A673 (cell line): ENCODE results near the gene GET4. TPM values are rescaled to one million over a fixed set of nuclear protein-coding genes. Genes with fewer than 3 reads are reported as not detected.

Experiments used
- BruUV-seq: library from RNA; stranded (reverse); fragments of 400-500 nt; replicated peaks from 2 replicates; lab custom pipeline; 2021; lab: Mats Ljungman, UMichigan
- CTCF ChIA-PET: fragments of 300-600 bp; sonication (Branson Sonifier 250); formaldehyde crosslinking; loops from one replicate; lab custom pipeline; 2022; ENCODE audit warnings: antibody characterized with exemption; lab: Charles Lee
- POLR2A ChIA-PET: fragments of 300-600 bp; sonication (Branson Sonifier 250); formaldehyde crosslinking; loops from one replicate; lab custom pipeline; 2022; ENCODE audit warnings: antibody characterized with exemption; ENCODE audit not compliant: low non-redundant PET; lab: Charles Lee
- DNase-seq: peaks from one replicate; pipeline ENCODE4 v3.0.0-alpha.2; 2015; ENCODE audit warnings: low spot score
- H3K27ac ChIP-seq: fragments of 200-600 bp; sonication (generic); 2 replicates; pipeline ENCODE4 v1.5.1; 2016; ENCODE audit warnings: mixed run types, low read depth, mild to moderate bottlenecking, mixed read lengths, antibody characterized with exemption, low read length; ENCODE audit not compliant: poor library complexity, severe bottlenecking
- H3K27me3 ChIP-seq: fragments of 200-600 bp; sonication (generic); replicated peaks from 2 replicates; pipeline ENCODE4 v1.6.1; 2017; ENCODE audit warnings: mixed run types, low read depth, mild to moderate bottlenecking, mixed read lengths, antibody characterized with exemption, low read length; ENCODE audit not compliant: insufficient read depth, poor library complexity
- H3K36me3 ChIP-seq: fragments of 200-600 bp; sonication (generic); 2 replicates; pipeline ENCODE4 v1.6.1; 2016; ENCODE audit warnings: mixed run types, mild to moderate bottlenecking, mixed read lengths, antibody characterized with exemption, low read length; ENCODE audit not compliant: insufficient read depth, poor library complexity, severe bottlenecking
- H3K4me1 ChIP-seq: fragments of 200-600 bp; sonication (generic); 2 replicates; pipeline ENCODE4 v1.6.1; 2017; ENCODE audit warnings: mixed run types, mild to moderate bottlenecking, mixed read lengths, antibody characterized with exemption, low read length; ENCODE audit not compliant: insufficient read depth, poor library complexity, severe bottlenecking
- H3K4me3 ChIP-seq: fragments of 200-600 bp; sonication (generic); 2 replicates; pipeline ENCODE4 v1.5.1; 2016; ENCODE audit warnings: low read depth, mixed run types, mild to moderate bottlenecking, mixed read lengths, low read length; ENCODE audit not compliant: poor library complexity, severe bottlenecking
- H3K9me3 ChIP-seq: fragments of 200-600 bp; sonication (generic); 2 replicates; pipeline ENCODE4 v1.6.1; 2016; ENCODE audit warnings: mixed run types, low read depth, mild to moderate bottlenecking, mixed read lengths, antibody characterized with exemption, low read length; ENCODE audit not compliant: poor library complexity, severe bottlenecking
- EZH2 ChIP-seq: fragments of 200-600 bp; sonication (generic); IDR thresholded peaks from 2 replicates; pipeline ENCODE4 v1.6.1; 2017; ENCODE audit warnings: borderline replicate concordance, low read depth, mild to moderate bottlenecking, mixed read lengths, antibody characterized with exemption, low read length; ENCODE audit not compliant: poor library complexity, severe bottlenecking
- intact Hi-C: fragments of 100-400 bp; cut with micrococcal nuclease; formaldehyde crosslinking; loops from one replicate; pipeline ENCODE4 v1.10.0; 2022; ENCODE audit not compliant: unreplicated experiment
- total RNA-seq: library from RNA; stranded (reverse); gene quantifications from 2 replicates; pipeline ENCODE4 v1.2.3, GENCODE V29; 2021
- TF ChIP-seq, protein P1 (sequence below): fragments of 300-800, 200-600 bp; sonication (generic); conservative IDR thresholded peaks from 2 replicates; pipeline ENCODE4 v1.5.1; 2017; ENCODE audit warnings: low read depth, mild to moderate bottlenecking, antibody characterized with exemption, low read length, moderate library complexity, mixed read lengths

The GET4 gene
- total RNA-seq, 1 experiment from 2014 or later = 49.7 TPM

DNA sequence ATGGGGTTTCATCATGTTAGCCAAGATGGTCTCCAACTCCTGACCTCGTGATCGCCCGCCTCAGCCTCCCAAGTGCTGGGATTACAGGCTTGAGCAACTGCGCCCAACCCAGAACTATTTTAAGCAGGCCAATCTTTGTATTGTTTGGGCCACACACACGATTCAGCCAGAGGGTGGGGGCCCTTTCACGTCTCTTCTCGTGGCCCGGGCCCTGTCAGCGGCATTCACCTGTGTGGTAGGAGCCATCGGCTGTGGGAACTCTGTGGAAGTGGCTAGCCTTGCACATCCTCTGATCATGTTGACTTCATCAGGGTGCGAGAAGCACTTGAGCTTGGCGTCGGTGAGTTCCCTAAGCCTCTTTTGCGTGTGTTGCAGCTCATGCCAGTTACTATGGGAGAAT, 27.2 kb upstream of the GET4 start:
- no TSS peak for BruUV-seq
- intact Hi-C loops = no loop called here
- TF ChIP-seq, protein P1, sequence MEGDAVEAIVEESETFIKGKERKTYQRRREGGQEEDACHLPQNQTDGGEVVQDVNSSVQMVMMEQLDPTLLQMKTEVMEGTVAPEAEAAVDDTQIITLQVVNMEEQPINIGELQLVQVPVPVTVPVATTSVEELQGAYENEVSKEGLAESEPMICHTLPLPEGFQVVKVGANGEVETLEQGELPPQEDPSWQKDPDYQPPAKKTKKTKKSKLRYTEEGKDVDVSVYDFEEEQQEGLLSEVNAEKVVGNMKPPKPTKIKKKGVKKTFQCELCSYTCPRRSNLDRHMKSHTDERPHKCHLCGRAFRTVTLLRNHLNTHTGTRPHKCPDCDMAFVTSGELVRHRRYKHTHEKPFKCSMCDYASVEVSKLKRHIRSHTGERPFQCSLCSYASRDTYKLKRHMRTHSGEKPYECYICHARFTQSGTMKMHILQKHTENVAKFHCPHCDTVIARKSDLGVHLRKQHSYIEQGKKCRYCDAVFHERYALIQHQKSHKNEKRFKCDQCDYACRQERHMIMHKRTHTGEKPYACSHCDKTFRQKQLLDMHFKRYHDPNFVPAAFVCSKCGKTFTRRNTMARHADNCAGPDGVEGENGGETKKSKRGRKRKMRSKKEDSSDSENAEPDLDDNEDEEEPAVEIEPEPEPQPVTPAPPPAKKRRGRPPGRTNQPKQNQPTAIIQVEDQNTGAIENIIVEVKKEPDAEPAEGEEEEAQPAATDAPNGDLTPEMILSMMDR = no peak
- TF ChIP-seq EZH2 = no peak
- DNase-seq = no peak
- no peak overlapping the region for H3K27ac ChIP-seq
- peaks cover 66% of the 10 kb centered on the region for H3K36me3 ChIP-seq
- ChIA-PET CTCF (no interaction called here), POLR2A (no interaction called here)
- no peaks in the 10 kb centered on the region for H3K27me3 ChIP-seq
- H3K4me3 ChIP-seq = no peak overlapping the region
- H3K9me3 ChIP-seq = no peaks in the 10 kb centered on the region
- H3K4me1 ChIP-seq = no peaks in the 10 kb centered on the region

DNA sequence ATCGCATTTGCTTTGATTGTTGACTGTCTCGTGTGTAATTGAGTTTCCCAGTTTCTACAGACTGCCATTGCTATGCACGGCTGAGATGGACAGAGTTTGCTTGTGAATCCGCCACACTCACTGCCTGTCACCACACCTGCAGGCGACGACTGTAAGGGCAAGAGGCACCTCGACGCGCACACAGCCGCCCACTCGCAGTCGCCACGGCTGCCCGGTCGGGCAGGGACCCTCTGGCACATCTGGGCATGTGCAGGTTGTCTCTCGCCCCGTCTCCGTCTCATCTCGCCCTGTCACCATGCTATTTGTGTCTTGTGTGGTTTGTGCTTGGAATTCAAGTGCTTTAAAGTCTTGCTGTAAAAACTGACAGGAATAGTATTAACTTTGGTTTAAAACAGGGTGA, 26.6 kb upstream of the GET4 start:
- TF ChIP-seq, protein P1 = no peak
- TF ChIP-seq EZH2 = no peak
- H3K27ac ChIP-seq = no peak overlapping the region
- DNase-seq = no peak
- intact Hi-C loops = no loop called here
- H3K4me1 ChIP-seq = no peaks in the 10 kb centered on the region
- POLR2A ChIA-PET = no interaction called here
- no peaks in the 10 kb centered on the region for H3K9me3 ChIP-seq
- peaks cover 66% of the 10 kb centered on the region for H3K36me3 ChIP-seq
- CTCF ChIA-PET = no interaction called here
- H3K4me3 ChIP-seq = no peak overlapping the region
- no peaks in the 10 kb centered on the region for H3K27me3 ChIP-seq
- BruUV-seq = no TSS peak

DNA sequence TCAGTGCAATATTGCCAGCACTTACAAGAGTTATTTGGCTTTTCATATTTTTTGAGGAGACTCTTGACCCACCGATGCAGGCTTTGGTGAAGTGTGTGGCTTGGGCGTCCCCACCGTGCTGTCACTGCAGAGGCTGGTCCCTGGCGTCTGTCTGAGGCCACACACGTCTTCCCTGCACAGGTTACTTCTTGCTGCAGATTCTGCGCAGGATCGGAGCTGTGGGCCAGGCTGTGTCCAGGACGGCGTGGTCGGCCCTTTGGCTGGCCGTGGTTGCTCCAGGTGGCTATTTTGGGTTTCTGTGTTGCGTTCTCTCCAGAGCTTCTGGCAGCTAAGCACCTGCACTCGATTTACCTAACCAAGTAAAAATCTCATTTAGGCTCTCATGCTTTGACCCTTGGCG, 25.1 kb upstream of the GET4 start:
- Histone ChIP-seq H3K27me3 (no peaks in the 10 kb centered on the region), H3K27ac (no peak overlapping the region), H3K4me1 (no peaks in the 10 kb centered on the region), H3K9me3 (no peaks in the 10 kb centered on the region), H3K36me3 (peaks cover 71% of the 10 kb centered on the region), H3K4me3 (no peak overlapping the region)
- intact Hi-C loops = no loop called here
- no TSS peak for BruUV-seq
- DNase-seq = no peak
- ChIA-PET POLR2A (no interaction called here), CTCF (no interaction called here)
- TF ChIP-seq, protein P1 = no peak
- TF ChIP-seq EZH2 = no peak
